LNCaP clone FGC (cell line): ENCODE data around the gene VAMP8.
"Not testable (repeated sequence)": the region's sequence is repeated elsewhere in the genome, so short reads cannot be mapped to it uniquely, and the experiment has no call there.

Experiments used
- DNase-seq: peaks from one replicate; pipeline ENCODE4 v3.0.0-alpha.2; 2011; ENCODE audit warnings: low read depth
- H3K4me3 ChIP-seq: 2 replicates; pipeline ENCODE4 v1.5.1; 2011; ENCODE audit warnings: mild to moderate bottlenecking, low read depth, low read length, control low read depth
- TF ChIP-seq, protein P1 (sequence below): IDR thresholded peaks from 2 replicates; pipeline ENCODE4 v1.5.1; 2012; ENCODE audit warnings: mild to moderate bottlenecking; ENCODE audit not compliant: control insufficient read depth, insufficient read depth; ENCODE audit errors: extremely low read depth

The VAMP8 gene

DNA sequence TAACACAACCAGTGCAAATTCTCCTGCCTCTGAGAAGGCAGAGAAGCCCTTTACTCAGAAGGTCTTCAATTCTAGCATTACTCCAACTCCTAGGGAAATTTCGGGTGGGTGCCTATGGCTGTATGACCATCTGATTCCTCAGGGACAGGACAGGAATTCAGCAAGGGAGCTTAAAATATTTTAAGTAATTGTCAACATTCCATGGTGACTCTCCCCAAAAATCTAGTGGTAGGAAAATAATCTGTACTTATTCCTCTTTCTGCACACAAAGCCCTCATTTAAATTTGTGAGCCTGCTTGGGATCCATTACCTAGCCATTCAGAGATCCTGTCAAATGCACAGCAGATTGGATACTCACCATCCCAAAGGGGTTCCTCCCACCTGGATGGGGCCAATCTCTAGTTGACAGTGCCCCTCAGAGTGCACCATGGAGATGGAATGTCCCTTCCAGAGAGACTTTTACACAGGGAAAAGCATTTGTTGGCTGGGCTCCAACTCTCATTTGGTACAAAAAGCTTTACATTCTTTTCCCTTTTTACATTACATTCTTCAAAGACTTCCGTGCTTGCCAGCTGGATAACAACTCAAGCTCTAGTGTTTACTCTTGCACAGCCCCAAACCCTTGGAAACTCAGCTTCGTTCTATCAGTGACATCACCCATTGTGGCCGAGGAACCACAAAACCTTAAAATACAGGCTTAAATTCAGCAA, 28.2 kb downstream of the VAMP8 start:
- TF ChIP-seq, protein P1, sequence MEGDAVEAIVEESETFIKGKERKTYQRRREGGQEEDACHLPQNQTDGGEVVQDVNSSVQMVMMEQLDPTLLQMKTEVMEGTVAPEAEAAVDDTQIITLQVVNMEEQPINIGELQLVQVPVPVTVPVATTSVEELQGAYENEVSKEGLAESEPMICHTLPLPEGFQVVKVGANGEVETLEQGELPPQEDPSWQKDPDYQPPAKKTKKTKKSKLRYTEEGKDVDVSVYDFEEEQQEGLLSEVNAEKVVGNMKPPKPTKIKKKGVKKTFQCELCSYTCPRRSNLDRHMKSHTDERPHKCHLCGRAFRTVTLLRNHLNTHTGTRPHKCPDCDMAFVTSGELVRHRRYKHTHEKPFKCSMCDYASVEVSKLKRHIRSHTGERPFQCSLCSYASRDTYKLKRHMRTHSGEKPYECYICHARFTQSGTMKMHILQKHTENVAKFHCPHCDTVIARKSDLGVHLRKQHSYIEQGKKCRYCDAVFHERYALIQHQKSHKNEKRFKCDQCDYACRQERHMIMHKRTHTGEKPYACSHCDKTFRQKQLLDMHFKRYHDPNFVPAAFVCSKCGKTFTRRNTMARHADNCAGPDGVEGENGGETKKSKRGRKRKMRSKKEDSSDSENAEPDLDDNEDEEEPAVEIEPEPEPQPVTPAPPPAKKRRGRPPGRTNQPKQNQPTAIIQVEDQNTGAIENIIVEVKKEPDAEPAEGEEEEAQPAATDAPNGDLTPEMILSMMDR, result no peak
- DNase-seq, result no peak
- H3K4me3 ChIP-seq, result no peak overlapping the region

DNA sequence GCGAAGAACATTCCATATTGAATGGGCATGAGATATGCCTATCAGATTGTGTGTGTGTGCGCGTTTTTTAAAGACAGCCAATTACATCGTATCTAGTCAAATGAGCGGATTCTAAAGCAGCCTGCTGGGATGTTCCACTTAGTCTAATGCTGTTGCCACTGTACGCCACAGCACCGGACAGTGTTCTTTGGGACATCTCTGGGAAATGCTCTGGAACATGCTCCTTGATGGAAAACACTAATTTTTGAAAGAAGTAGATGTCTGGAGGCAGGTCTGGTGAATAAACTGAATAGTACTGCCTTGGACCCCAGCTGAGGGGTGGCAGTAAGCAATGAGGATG, 28.7 kb downstream of the VAMP8 start:
- no peak overlapping the region for H3K4me3 ChIP-seq
- TF ChIP-seq, protein P1, result no peak
- DNase-seq, result no peak

DNA sequence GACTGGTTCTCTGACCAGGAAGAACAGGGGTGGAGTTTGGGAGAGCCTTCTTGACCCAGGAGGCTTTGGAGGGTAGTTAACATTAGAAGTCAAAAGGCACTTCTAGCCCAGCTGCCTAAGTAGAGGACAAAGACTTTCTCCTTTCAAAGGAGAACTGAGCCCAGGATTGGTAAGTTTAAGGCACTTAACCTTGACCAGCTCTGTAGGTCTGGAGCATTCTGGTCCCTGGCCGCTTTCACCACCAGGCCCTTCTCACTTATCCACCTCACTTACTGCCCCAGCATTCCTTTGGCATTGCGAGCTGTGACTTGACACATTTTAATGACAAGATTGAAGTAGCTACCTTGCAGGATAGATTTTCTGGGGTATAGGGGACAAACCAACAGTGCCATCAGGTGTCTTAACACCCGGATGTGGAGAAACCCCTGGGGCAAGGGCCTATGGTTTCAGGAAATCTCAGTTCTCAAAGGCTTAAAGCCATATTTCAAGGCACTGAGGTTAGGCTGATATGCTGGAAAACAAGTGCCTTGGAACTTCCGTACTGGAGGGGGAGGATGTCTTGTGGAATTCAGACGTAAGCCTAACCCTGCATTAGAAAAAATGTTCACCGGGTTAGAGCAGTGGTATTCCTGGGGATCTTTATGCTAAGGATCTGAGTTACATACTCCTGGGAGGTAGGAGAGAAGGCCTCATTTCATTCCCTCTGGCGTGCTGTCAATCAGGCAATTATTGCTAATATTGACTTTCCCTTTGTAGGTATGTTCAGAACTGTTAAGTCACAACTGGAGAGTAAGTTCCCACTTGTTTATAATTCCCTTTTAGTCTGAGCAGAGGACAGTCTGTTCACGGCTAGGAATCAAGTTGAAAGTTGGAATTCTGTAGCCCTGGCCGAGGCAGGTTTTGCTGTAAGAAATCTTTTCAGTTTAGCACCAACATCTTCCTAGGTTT, 30.2 kb downstream of the VAMP8 start:
- H3K4me3 ChIP-seq, result no peak overlapping the region
- DNase-seq, result no peak
- TF ChIP-seq, protein P1, result no peak

DNA sequence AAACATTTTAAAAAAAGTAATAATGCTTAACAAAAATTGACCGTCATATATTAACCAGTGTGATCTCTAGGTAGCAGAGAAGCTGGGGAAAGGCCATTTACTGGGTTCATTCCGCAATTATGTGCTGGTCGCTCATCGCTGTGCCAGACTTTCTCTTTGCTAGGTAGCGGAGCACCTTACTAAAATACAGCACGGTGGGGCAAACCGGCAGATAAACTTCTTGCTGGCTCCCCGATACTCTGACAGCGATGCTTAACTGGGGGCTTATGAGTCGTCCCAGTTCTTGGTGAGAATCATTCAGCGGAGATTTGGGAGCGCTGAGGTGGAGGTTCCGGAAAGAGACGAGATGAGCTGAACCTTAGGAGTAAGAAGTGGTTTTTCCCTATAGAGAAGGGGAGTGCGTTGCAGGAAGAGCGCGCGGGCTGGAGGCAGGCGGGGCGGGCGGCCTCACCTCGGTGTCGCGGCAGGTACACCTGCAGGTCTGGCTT, 33.9 kb downstream of the VAMP8 start:
- DNase-seq, result no peak
- TF ChIP-seq, protein P1, result no peak
- H3K4me3 ChIP-seq, result peak overlapping the region; percentile 66

DNA sequence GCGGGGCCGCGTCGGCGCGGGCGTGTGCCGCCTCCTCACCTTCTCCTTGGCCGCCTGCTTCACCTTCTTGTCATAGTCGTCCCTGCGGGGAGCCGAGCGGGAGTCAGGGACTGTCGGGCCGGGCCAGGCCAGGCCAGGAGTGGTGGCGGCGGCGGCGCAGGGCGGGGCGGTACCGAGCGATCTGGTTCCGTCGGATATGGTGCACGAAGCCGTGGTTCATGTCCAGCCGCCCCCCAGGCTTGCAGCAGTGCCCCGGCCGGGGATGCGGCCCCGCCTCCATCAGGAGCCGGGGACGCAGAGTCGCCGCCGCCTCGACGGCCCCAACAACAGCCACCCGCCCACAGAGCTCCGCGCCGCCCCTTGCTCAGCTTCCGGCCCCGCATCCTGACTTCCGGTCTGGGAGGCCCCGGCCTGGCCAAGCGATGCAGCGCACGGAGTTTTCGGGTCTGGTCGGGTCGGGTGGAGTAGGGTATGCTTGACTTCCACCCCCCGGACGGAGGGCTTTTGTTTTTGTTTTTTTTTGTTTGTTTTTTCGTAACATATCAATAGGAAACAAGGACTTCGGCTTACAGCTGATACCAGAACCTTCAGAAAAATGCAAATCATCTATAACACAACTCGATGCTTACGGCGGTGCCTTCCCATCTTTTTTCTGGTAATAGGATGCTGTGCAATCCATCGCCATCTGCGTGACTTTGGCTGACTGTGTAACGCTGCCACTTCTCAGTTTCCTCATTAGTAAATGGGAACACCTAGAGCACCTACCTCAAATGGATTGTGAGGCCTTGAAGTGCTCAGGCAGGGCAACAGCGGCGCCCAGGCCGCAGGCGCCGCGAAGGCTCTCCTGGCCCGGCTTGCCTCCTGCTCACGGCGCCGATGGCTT, 34.6 kb downstream of the VAMP8 start, which contains the start of gene C2orf68:
Gene C2orf68, minus strand, starts transcription at position 362 of the 883 bp plus-strand sequence. Its CDS starts 82 bp downstream, at position 280.
- DNase-seq, result no peak
- TF ChIP-seq, protein P1, result no peak
- peak within 1 kb of the TSS; percentile 66 for H3K4me3 ChIP-seq

DNA sequence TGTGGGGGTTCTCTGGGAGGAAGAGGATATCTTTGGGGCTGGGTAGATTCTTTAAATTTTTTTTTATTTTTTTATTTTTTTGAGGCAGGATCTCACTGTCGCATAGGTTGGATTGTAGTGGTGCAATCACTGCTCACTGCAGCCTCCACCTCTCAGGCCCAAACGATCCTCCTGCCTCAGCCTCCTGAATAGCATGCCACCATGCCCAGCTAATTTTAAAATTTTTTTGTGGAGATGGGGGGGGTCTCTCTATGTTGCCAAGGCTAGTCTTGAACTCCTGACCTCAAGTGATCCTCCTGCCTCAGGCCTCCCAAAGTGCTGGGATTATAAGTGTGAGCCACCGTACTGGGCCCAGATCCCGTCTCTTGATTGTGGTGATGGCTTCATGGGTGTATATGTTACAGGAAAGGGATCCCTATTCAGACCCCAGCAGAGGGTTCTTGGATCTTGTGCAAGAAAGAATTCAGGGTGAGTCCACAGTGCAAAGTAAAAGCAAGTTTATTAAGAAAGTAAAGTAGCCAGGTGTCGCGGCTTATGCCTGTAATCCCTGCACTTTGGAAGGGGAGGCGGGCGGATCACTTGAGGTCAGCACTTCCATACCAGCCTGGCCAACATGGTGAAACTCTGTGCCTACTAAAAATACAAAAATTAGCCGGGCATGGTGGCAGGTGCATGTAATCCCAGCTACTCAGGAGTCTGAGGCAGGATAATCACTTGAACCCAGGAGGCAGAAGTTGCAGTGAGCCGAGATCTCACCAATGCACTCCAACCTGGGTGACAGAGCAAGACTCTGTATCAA, 36.5 kb downstream of the VAMP8 start:
- DNase-seq, result no peak
- no peak overlapping the region for H3K4me3 ChIP-seq
- TF ChIP-seq, protein P1, result no peak

DNA sequence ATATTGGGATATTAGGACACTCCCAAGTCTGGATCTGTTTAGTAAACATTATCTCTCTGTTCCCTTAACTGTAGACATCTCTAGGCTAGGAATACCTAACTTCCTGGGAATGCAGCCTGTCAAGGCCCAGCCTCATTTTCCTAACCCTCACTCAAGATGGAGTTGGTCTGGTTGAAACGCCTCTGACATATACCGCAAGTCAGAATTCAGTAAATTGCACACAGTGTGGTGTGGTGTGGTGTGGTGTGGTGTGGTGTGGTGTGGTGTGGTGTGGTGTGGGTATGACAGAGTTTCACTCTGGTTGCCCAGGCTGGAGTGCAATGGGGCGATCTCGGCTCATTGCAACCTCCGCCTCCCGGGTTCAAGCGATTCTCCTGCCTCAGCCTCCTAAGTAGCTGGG, 37.4 kb downstream of the VAMP8 start:
- DNase-seq, result not testable (repeated sequence)

More for the DNA sequence above, 37.4 kb downstream of the VAMP8 start:
- H3K4me3 ChIP-seq, result not testable (repeated sequence)
